GM19452 (cell line): ENCODE measurements around the gene SIGLEC7.

Experiments used
- ATAC-seq: cut with Tn5 transposase; IDR thresholded peaks from one replicate; pipeline ENCODE4 v1.9.1; 2021; ENCODE audit not compliant: unreplicated experiment

SIGLEC7 gene

GRCh38 chr19:51200071-51200666 is 58.1 kb downstream of the SIGLEC7 start:
- no peak for ATAC-seq

DNA sequence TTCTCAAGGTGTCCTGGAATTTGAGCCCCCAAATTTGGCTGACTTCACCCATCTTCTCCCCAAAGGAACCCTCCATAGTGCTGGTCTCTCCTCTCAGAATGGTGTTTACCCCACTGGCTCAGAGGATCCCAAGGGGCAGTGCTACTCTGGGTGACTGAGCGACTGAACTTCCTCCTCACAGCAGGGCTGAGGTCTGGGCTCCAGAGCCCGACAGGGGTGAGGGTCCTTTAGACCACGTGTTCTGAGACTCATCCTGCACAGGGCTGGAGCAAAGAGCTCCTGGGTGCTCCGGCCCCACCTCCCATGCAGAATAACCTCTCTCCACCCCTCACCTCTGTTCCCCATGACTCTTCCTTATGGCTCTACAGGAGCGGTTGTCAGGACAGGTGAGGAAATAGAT is 59.6 kb downstream of the SIGLEC7 start:
- no peak for ATAC-seq
